HG03354 (cell line): ENCODE results near the gene SH3BP4.

ENCODE experiments used
- ATAC-seq: cut with Tn5 transposase; IDR thresholded peaks from one replicate; pipeline ENCODE4 v1.9.1; 2021; ENCODE audit warnings: mild to moderate bottlenecking; ENCODE audit not compliant: unreplicated experiment, poor library complexity, severe bottlenecking

Gene SH3BP4

GRCh38 chr2:234939996-234940395, 11.8 kb upstream of the SH3BP4 start:
- ATAC-seq: no peak

- ATAC-seq: no peak
Measured at GRCh38 chr2:234940527-234940926, 11.3 kb upstream of the SH3BP4 start.

DNA sequence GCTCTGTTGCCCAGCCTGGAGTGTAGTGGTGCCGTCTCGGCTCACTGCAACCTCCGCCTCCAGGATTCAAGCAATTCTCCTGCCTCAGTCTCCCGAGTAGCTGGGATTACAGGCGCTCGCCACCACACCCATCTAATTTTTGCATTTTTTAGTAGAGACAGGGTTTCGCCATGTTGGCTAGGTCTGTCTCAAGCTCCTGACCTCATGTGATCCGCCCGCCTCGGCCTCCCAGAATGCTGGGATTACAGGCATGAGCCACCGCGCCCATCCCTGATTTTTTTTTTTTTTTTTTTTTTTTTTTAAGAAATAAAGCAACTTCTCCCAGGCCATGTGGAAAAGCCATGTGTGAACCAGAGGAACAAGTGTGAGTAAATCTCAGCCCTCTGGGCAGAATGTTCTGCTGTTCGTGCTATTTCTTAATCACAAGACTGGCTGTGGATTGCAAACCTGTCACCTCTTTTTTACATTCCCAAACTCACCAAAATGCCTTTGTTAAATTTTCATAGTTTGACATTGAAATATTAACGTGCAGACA, 6.4 kb upstream of the SH3BP4 start:
- ATAC-seq: no peak

DNA sequence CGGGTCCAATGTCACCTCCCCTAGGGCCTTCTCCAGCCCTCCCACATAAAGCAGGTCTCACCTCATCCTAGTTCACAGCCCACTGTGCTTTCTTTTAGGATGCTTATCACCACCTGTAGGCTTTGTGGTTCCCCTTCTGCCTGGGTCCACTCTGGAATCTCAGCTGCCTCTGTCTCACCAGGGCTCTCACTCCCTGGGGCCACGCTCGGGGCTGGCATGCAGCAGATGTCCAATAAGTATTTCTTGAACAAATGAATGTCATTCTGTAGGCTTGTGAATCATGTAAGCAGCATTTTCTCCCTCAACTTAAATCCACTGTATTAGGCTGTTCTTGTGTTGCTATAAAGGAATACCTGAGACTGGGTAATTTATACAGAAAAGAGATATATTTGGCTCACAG, 4.3 kb upstream of the SH3BP4 start:
- no peak for ATAC-seq

DNA sequence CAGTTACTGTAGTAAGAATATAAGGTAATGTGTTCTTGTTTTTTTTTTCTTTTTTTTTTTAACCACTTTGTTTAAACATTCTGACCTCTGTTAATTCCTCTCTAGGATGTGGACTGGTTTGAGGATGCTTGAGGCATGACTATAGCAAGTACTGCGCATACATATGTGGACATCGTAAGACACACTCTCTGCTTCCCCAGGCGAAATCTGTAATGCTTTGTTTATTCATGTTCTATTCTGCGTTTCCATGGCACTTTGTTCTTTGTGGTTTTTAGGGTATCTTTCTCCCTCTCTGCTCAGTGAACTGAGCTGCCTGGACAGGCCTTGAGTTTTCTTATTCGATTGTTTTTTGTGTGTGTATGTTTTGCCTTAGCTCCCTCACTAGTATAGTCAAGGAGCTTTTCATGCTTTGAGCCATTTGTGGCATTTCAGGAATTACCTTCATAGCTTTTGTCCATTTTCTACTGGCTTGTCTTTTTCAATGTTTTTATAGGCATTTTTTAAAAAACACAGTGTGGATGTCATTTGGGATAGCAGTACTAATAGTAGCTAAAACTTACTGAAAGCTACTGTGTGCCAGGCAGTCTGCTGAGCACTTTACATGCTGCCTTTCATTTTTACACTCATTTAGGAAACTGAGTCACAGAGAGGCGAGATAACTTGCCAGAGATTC, 1.9 kb upstream of the SH3BP4 start:
- ATAC-seq: no peak

DNA sequence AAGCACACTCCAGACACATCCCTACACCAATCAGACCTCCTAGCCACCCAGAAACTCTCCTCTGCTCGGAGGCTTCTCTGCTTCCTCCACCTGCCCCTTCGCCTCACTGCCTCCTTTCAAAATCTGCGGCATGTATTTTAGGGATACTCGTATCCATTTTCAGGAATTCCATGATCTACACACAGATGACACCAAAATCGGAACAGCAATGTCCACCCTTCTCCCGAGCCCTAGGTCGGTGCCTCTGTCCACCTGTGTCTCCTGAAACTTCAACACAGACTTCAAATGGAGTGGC, 1.4 kb upstream of the SH3BP4 start:
- ATAC-seq: no peak

DNA sequence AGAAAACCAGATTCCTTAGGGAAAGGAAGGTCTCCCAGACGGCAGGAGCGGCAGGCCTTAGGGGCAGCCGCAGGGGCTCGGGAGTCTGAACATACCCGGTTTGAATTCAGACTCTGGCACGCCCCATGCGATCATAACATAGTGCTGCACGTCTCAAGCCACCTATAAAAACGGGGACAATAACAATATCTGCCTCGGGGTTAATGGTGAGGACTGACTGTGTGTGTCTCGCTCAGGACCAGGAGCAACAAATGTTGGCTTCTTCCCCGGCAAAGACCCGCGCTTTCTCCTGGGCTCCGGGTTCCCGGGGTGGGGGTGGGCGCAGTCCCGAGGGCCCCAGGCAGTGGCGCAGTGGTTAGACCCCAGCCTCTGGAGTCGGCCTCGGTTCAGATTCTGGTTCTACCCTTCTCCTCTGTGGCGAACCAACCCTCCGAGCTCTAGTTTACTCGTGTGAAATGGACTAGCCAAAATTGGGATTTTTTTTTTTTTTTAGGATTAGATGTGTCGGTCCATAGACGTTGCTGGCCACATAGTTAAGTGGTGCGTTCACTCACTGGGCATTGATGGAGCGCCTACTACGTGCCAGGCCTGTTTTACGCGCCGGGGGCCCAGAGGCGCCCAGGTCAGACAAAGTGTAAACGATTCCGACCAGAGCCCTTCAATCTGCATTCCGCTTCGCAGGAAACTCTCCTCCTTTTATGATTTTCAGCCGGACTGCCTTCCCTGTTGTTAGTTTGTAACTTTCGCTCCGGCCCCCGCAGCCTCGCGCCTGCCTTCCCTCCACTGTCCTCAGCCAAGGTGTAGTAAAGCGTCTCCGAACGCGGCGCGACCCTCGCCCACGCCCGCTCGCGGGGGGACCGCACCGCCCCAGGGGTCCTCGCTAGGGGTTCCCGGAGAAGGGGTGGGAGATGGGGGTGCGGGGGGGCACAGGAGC, 820 bp upstream of the SH3BP4 start:
- no peak for ATAC-seq

DNA sequence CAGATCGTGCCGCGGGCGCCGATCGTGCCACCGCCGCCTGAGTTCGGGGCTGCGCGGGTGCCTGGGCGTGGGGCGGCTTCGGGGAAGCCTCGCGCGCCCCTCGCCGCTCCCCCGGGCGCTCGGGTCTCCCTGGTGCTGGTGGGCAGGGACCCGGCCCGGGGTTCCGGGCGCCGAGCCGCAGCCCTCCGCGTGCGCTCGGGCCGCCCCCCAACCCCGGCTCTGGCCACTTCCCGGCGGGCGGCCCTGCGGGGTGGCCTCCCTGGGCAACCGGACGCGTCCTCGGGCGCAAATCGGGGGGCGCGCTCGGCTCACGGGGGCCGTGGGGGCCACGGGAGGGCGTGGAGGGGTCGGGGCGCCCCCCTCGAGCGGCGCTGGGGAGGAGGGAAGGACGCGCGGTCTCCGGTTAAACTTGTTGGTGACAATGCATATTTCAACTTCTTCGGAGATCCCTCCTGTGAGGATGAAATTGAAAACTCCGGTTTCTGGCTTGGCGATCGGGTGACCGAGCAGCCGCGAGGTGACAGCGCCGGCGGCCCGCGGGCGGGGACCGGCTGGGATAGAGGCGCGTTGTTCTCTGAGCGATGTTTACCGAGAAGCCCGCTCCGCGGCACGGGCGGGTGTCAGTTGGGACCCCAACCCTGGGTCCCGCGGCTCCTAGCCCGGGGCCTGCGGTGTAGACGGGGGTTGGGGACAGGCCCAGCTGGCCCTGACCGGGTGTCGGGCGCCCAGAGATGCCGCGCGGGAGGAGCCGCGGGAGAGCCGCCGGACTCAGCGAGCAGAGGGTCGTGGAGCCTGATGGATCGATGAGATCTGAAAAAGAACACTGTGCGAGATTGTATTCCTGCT, 676 bp downstream of the SH3BP4 start:
- no peak for ATAC-seq

DNA sequence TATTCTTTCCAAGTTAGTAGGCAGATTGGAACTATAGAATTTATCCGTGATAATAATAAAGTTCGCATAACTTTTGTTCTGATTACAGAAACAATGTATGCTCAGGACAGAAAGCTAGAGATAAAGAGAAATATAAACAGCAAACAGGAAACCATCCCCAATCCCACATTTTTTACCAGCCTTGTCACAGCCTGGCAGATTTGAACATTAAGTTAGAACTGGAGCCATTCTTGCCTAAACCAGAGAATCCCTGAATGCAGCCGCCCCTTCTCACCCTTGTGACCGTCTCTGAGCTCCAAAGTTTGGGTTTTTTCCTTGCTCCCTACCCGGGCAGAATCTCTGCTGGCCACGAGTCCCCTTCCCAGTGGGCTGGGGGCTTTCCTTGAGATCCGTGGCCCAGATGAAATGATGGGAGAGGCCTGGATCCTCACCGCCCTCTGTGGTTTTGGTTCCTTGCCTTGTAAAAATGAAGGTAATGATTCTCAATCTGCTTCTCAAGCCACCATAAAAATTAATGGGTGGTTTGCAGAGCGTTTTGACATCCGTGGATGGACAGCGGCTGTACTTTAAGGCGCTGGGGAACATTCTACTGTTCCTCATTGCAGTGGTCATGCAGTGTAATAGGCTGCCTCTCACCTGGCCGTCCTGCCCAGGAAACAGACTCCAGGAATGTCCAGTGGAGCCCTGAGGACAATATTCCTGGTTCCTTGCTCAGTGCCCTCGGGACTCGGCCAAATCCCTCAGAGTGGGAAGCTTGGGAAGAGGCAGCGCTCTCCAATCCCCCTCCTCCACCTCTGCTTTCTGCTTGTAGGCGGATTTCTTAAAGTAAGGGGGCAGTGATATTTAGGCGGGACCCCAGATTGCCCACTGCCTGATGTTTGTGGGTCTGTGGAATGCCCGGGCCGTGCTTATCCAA, 1.6 kb downstream of the SH3BP4 start:
- no peak for ATAC-seq

DNA sequence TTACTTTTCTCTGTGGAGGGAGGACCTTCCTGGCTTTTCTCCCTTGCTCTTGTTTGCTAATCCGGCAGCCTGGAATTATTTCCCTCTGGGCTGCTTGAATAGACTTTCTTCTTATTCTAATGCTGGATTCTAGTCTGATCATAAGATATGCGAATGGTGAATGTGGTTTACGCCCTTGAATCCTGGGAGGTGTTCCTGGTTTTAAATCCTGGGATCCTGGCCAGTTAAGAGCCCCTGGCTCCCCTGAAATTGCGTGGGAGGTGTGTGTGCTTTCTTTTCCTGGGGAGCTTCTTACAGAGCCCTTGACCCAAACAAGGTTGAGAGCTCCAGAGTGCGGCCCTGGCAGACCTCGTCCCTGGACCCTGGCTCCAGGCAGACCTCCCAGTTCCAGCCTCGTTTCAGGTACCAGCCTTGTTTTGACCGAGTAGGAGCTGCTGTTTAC, 2.8 kb downstream of the SH3BP4 start:
- no peak for ATAC-seq

GRCh38 chr2:234955091-234955591, 3.3 kb downstream of the SH3BP4 start:
- ATAC-seq: no peak

GRCh38 chr2:234955971-234956509, 4.2 kb downstream of the SH3BP4 start:
- no peak for ATAC-seq

- ATAC-seq: no peak
Measured at GRCh38 chr2:234957834-234958135, 6.0 kb downstream of the SH3BP4 start.

GRCh38 chr2:234958311-234958710, 6.5 kb downstream of the SH3BP4 start:
- ATAC-seq: no peak

GRCh38 chr2:234958746-234959395, 7.1 kb downstream of the SH3BP4 start:
- no peak for ATAC-seq

GRCh38 chr2:234960175-234961088, 8.6 kb downstream of the SH3BP4 start:
- ATAC-seq: no peak

- no peak for ATAC-seq
Measured at GRCh38 chr2:234961784-234962183, 10.0 kb downstream of the SH3BP4 start.
